OCI-LY7 (cell line): ENCODE measurements around the gene ALPK3. TPM values are rescaled to one million over a fixed set of nuclear protein-coding genes. Genes with fewer than 3 reads are reported as not detected.

Experiments
- BruUV-seq: library from RNA; stranded (reverse); fragments of 400-500 nt; replicated peaks from 2 replicates; lab custom pipeline; 2021; lab: Mats Ljungman, UMichigan
- CTCF ChIA-PET: fragments of 300-600 bp; sonication (Branson Sonifier 250); formaldehyde crosslinking; loops from one replicate; lab custom pipeline; 2022; ENCODE audit warnings: antibody characterized with exemption; ENCODE audit not compliant: unreplicated experiment; lab: Charles Lee
- POLR2A ChIA-PET: fragments of 300-600 bp; sonication (Branson Sonifier 250); formaldehyde crosslinking; loops from one replicate; lab custom pipeline; 2022; ENCODE audit warnings: antibody characterized with exemption; lab: Charles Lee
- DNase-seq: peaks from one replicate; pipeline ENCODE4 v3.0.0-alpha.2; 2015; ENCODE audit warnings: low spot score
- H2AFZ ChIP-seq: fragments of 200-600 bp; sonication (generic), shearing (Covaris generic); 2 replicates; pipeline ENCODE4 v1.6.1; 2014; ENCODE audit warnings: mild to moderate bottlenecking, antibody characterized with exemption, low read length, moderate library complexity
- H3K27ac ChIP-seq: fragments of 200-600 bp; sonication (generic); 2 replicates; pipeline ENCODE4 v1.5.1; 2014; ENCODE audit warnings: mixed run types, low read depth, mild to moderate bottlenecking, moderate library complexity, low read length, inconsistent platforms; ENCODE audit not compliant: poor library complexity, severe bottlenecking
- H3K36me3 ChIP-seq: fragments of 200-600 bp; sonication (generic); 2 replicates; pipeline ENCODE4 v1.6.1; 2014; ENCODE audit warnings: mild to moderate bottlenecking, antibody characterized with exemption, low read length, moderate library complexity, mixed read lengths; ENCODE audit not compliant: insufficient read depth
- H3K4me1 ChIP-seq: fragments of 200-600 bp; sonication (generic); 2 replicates; pipeline ENCODE4 v1.5.1; 2014; ENCODE audit warnings: mild to moderate bottlenecking, low read length; ENCODE audit not compliant: insufficient read depth, poor library complexity, severe bottlenecking
- H3K4me2 ChIP-seq: fragments of 200-600 bp; sonication (generic); 2 replicates; pipeline ENCODE4 v1.6.1; 2014; ENCODE audit warnings: mild to moderate bottlenecking, low read length
- H3K4me3 ChIP-seq: fragments of 200-600 bp; sonication (generic); 2 replicates; pipeline ENCODE4 v1.5.1; 2014; ENCODE audit warnings: mild to moderate bottlenecking, low read depth, low read length; ENCODE audit not compliant: poor library complexity, severe bottlenecking
- H3K79me2 ChIP-seq: fragments of 200-600 bp; sonication (generic); 2 replicates; pipeline ENCODE4 v1.6.1; 2016; ENCODE audit warnings: low read depth, mild to moderate bottlenecking, low read length, moderate library complexity, mixed read lengths; ENCODE audit not compliant: insufficient read depth
- H3K9me2 ChIP-seq: fragments of 200-600 bp; sonication (generic); 2 replicates; pipeline ENCODE4 v1.6.1; 2016; ENCODE audit warnings: mild to moderate bottlenecking, low read length, mixed read lengths; ENCODE audit not compliant: insufficient read depth
- H3K9me3 ChIP-seq: fragments of 200-600 bp; sonication (generic); 2 replicates; pipeline ENCODE4 v1.6.1; 2014; ENCODE audit warnings: mild to moderate bottlenecking, mixed run types, low read length, mixed read lengths
- H4K20me1 ChIP-seq: fragments of 200-600 bp; sonication (generic); 2 replicates; pipeline ENCODE4 v1.6.1; 2014; ENCODE audit warnings: mild to moderate bottlenecking, antibody characterized with exemption, low read length, moderate library complexity, mixed read lengths; ENCODE audit not compliant: insufficient read depth
- CTCF ChIP-seq: fragments of 200-600 bp; sonication (generic); conservative IDR thresholded peaks from 2 replicates; pipeline ENCODE4 v1.5.1; 2014; ENCODE audit warnings: mild to moderate bottlenecking, antibody characterized with exemption, low read length, moderate library complexity, mixed read lengths
- EZH2phosphoT487 ChIP-seq: fragments of 200-600 bp; sonication (generic); IDR thresholded peaks from 2 replicates; pipeline ENCODE4 v1.6.1; 2018; ENCODE audit warnings: low read depth, borderline replicate concordance, mild to moderate bottlenecking, mixed run types, antibody characterized with exemption, low read length, moderate library complexity, mixed read lengths
- intact Hi-C: fragments of 100-400 bp; cut with micrococcal nuclease; formaldehyde crosslinking; loops from one replicate; pipeline ENCODE4 v1.10.0; 2022; ENCODE audit not compliant: unreplicated experiment
- total RNA-seq, 2 experiments: library from RNA; depleted of rRNA in 1 of 2; stranded (reverse); fragments of >200 nt in 1 of 2; shearing (Covaris generic) in 1 of 2; gene quantifications; 2 replicates each; pipeline ENCODE4 v1.2.3, GENCODE V29; 2014 to 2022

ALPK3 gene
- total RNA-seq, 2 experiments from 2014 or later, result 0.16 to 0.23 TPM

- intact Hi-C loops, result no loop called here
- no peak for DNase-seq
- Histone ChIP-seq H3K27ac (no peak overlapping the region), H3K4me1 (no peaks in the 10 kb centered on the region), H4K20me1 (no peaks in the 10 kb centered on the region), H2AFZ (no peak overlapping the region), H3K4me3 (no peak overlapping the region), H3K4me2 (no peak overlapping the region), H3K9me2 (no peaks in the 10 kb centered on the region), H3K79me2 (no peaks in the 10 kb centered on the region), H3K9me3 (no peaks in the 10 kb centered on the region), H3K36me3 (peaks cover 82% of the 10 kb centered on the region)
- POLR2A ChIA-PET, result no interaction called here
- CTCF ChIA-PET, result no interaction called here
- no peak for TF ChIP-seq EZH2phosphoT487
- TF ChIP-seq CTCF, result no peak
- BruUV-seq, result TSS peak; percentile 7
Measured at GRCh38 chr15:84800365-84800806, 16.8 kb upstream of the ALPK3 start.

GRCh38 chr15:84804005-84804900 is 12.9 kb upstream of the ALPK3 start:
- Histone ChIP-seq H2AFZ (no peak overlapping the region), H3K9me3 (no peaks in the 10 kb centered on the region), H3K4me3 (no peak overlapping the region), H3K9me2 (no peaks in the 10 kb centered on the region), H3K27ac (no peak overlapping the region), H3K4me2 (no peak overlapping the region), H3K4me1 (no peaks in the 10 kb centered on the region), H4K20me1 (no peaks in the 10 kb centered on the region), H3K36me3 (peaks cover 63% of the 10 kb centered on the region), H3K79me2 (no peaks in the 10 kb centered on the region)
- intact Hi-C loops, result no loop called here
- DNase-seq, result no peak
- CTCF ChIA-PET, result no interaction called here
- POLR2A ChIA-PET, result no interaction called here
- no TSS peak for BruUV-seq
- TF ChIP-seq EZH2phosphoT487 (no peak), CTCF (no peak)

- Histone ChIP-seq H3K4me3 (no peak overlapping the region), H4K20me1 (no peaks in the 10 kb centered on the region), H3K9me2 (no peaks in the 10 kb centered on the region), H3K4me1 (no peaks in the 10 kb centered on the region), H3K79me2 (no peaks in the 10 kb centered on the region), H3K27ac (no peak overlapping the region), H3K36me3 (peaks cover 54% of the 10 kb centered on the region), H3K9me3 (no peaks in the 10 kb centered on the region), H3K4me2 (no peak overlapping the region), H2AFZ (no peak overlapping the region)
- BruUV-seq, result no TSS peak
- POLR2A ChIA-PET, result interaction anchor here (0.6 to 1.2 kb wide), 3 partner anchors 10 to 599 kb away, joined by 4 to 5 read pairs (median 4); no protein-coding TSS in a partner anchor
- intact Hi-C loops, result no loop called here
- CTCF ChIA-PET, result no interaction called here
- DNase-seq, result no peak
- no peak for TF ChIP-seq CTCF
Measured at GRCh38 chr15:84805221-84805620, 11.9 kb upstream of the ALPK3 start.
